Tibial nerve (tissue), 3 donors: ENCODE measurements around the gene GSTT4.

Experiments used
- CTCF ChIP-seq, 5 experiments: fragments of 200-600 bp in 3 of 5; fragments of 450-650 bp in 2 of 5; sonication (generic) in 3 of 5; IDR thresholded peaks; one replicate each; pipeline ENCODE4 v1.5.1; 2016 to 2019; ENCODE audit warnings: antibody characterized with exemption in 5 of 5, mild to moderate bottlenecking in 3 of 5, moderate library complexity in 2 of 5
- POLR2A ChIP-seq, 2 donors: fragments of 450-650 bp; IDR thresholded peaks; one replicate each; pipeline ENCODE4 v1.6.1; 2017; ENCODE audit warnings: antibody characterized with exemption in 2 of 2, mild to moderate bottlenecking in 2 of 2, moderate library complexity in 2 of 2

GRCh38 chr22:24027389-24027975 lies 22.2 kb upstream of the GSTT4 start:
- TF ChIP-seq CTCF (IDR thresholded peaks at IDR 0.05) (no peak), POLR2A (IDR thresholded peaks at IDR 0.05) (no peak)
